HepG2 (cell line): ENCODE data around the gene TMEM117. TPM values are rescaled to one million over a fixed set of nuclear protein-coding genes. Genes with fewer than 3 reads are reported as not detected.

ENCODE experiments used
- ATAC-seq: fragments of 200-7000 bp; cut with Tn5 transposase; 3 replicates; pipeline ENCODE4 v1.9.1; 2020; ENCODE audit warnings: mild to moderate bottlenecking, moderate library complexity
- BruUV-seq: library from RNA; stranded (reverse); fragments of 400-500 nt; replicated peaks from 2 replicates; lab custom pipeline; 2021; lab: Mats Ljungman, UMichigan
- CTCF ChIA-PET: fragments of 300-600 bp; formaldehyde crosslinking; extraction: SDS; loops from one replicate; lab custom pipeline; 2021; ENCODE audit warnings: low total read pairs, inconsistent platforms, low intra/inter-chr PET ratio; lab: Yijun Ruan, JAX
- POLR2A ChIA-PET: fragments of 350-600 bp; sonication (Branson Sonifier 250); formaldehyde crosslinking; loops from one replicate; lab custom pipeline; 2020; ENCODE audit warnings: antibody characterized with exemption, inconsistent platforms; lab: Yijun Ruan, JAX
- DNase-seq: peaks from one replicate; pipeline ENCODE4 v3.0.0-alpha.2; 2015; ENCODE audit warnings: low spot score
- FAIRE-seq: peaks from 3 replicates; lab custom pipeline; 2011; peaks lifted over from hg19 to GRCh38; lab: Jason Lieb, UNC
- H2AFZ ChIP-seq: one replicate; pipeline ENCODE4 v1.6.1; 2011; ENCODE audit warnings: low read length, inconsistent platforms
- H3K27ac ChIP-seq: fragments of 300-600 bp; 3 replicates; pipeline ENCODE4 v1.8.0; 2011; ENCODE audit warnings: mixed run types, mild to moderate bottlenecking, mixed read lengths, low read length, inconsistent platforms; ENCODE audit not compliant: insufficient read depth; ENCODE audit errors: extremely low read length
- H3K27me3 ChIP-seq, 2 experiments: fragments of 200-600 bp in 1 of 2; 2 replicates in 1 of 2; 3 replicates in 1 of 2; pipeline versions ENCODE4 v1.6.0 to v1.8.0; 2011; ENCODE audit warnings: low read length in 2 of 2, mild to moderate bottlenecking in 2 of 2, moderate library complexity in 2 of 2, inconsistent platforms in 1 of 2; ENCODE audit not compliant: insufficient read depth in 2 of 2, control insufficient read depth in 1 of 2
- H3K36me3 ChIP-seq, 2 experiments: fragments of 200-600 bp in 1 of 2; replicated peaks in 1 of 2; 2 replicates in 1 of 2; 3 replicates in 1 of 2; pipeline versions ENCODE4 v1.5.1 to v1.8.0; 2011; ENCODE audit warnings: low read length in 2 of 2, inconsistent platforms in 1 of 2; ENCODE audit not compliant: insufficient read depth in 2 of 2, control insufficient read depth in 1 of 2
- H3K4me1 ChIP-seq: 2 replicates; pipeline ENCODE4 v1.5.1; 2012; ENCODE audit warnings: low read length, inconsistent platforms; ENCODE audit not compliant: insufficient read depth
- H3K4me2 ChIP-seq: 2 replicates; pipeline ENCODE4 v1.6.0; 2011; ENCODE audit warnings: low read depth, low read length, inconsistent platforms
- H3K4me3 ChIP-seq, 3 experiments: fragments of 200-600 bp in 1 of 3; sonication (generic), shearing (Covaris generic) in 1 of 3; replicated peaks in 1 of 3; 2 replicates each; pipeline ENCODE4 v1.5.1; 2011 to 2016; ENCODE audit warnings: low read length in 3 of 3, inconsistent platforms in 2 of 3, low read depth in 2 of 3, mild to moderate bottlenecking in 2 of 3, control low read depth in 1 of 3, mixed read lengths in 1 of 3; ENCODE audit not compliant: insufficient read depth in 1 of 3
- H3K79me2 ChIP-seq: one replicate; pipeline ENCODE4 v1.6.1; 2011; ENCODE audit warnings: low read length, inconsistent platforms; ENCODE audit not compliant: insufficient read depth
- H3K9ac ChIP-seq: 2 replicates; pipeline ENCODE4 v1.6.0; 2011; ENCODE audit warnings: mild to moderate bottlenecking, low read depth, low read length, inconsistent platforms; ENCODE audit not compliant: insufficient read depth
- H3K9me3 ChIP-seq: 2 replicates; pipeline ENCODE4 v1.5.1; 2012; ENCODE audit warnings: mild to moderate bottlenecking, low read length
- H4K20me1 ChIP-seq: 2 replicates; pipeline ENCODE4 v1.6.0; 2011; ENCODE audit warnings: inconsistent platforms, mild to moderate bottlenecking, low read length, moderate library complexity; ENCODE audit not compliant: insufficient read depth
- FOXO1 ChIP-seq: sonication (generic); formaldehyde crosslinking; IDR thresholded peaks from 2 replicates; pipeline ENCODE4 v1.4.0; 2020; ENCODE audit warnings: missing genetic modification reagents
- KMT2A ChIP-seq: sonication (generic); formaldehyde crosslinking; IDR thresholded peaks from 2 replicates; pipeline ENCODE4 v1.4.0; 2020; ENCODE audit warnings: missing genetic modification reagents
- MAFK ChIP-seq, 2 experiments: IDR thresholded peaks in 1 of 2; conservative IDR thresholded peaks in 1 of 2; 2 replicates each; pipeline ENCODE4 v1.6.1; 2011; ENCODE audit warnings: improper control_type of control experiment in 2 of 2, low read length in 2 of 2
- ONECUT2 ChIP-seq: sonication (generic); formaldehyde crosslinking; IDR thresholded peaks from 2 replicates; pipeline ENCODE4 v1.4.0; 2020; ENCODE audit warnings: missing genetic modification reagents
- SIX4 ChIP-seq: sonication (generic); formaldehyde crosslinking; IDR thresholded peaks from 2 replicates; pipeline ENCODE4 v1.4.0; 2020; ENCODE audit warnings: missing genetic modification reagents
- ZMYM3 ChIP-seq: sonication (generic); formaldehyde crosslinking; IDR thresholded peaks from 2 replicates; pipeline ENCODE4 v1.5.1; 2020; ENCODE audit warnings: mild to moderate bottlenecking, missing genetic modification reagents
- ZNF34 ChIP-seq: sonication (generic); formaldehyde crosslinking; IDR thresholded peaks from 2 replicates; pipeline ENCODE4 v1.4.0; 2020; ENCODE audit warnings: mild to moderate bottlenecking, missing genetic modification reagents, borderline replicate concordance
- ZNF407 ChIP-seq: sonication (generic); formaldehyde crosslinking; IDR thresholded peaks from one replicate; pipeline ENCODE4 v1.5.1; 2020; ENCODE audit warnings: mild to moderate bottlenecking, missing genetic modification reagents; ENCODE audit errors: not compliant biosample characterization
- ZNF761 ChIP-seq: sonication (generic); formaldehyde crosslinking; conservative IDR thresholded peaks from 2 replicates; pipeline ENCODE4 v1.4.0; 2020; ENCODE audit warnings: mild to moderate bottlenecking, missing genetic modification reagents
- ZNF766 ChIP-seq: sonication (generic); formaldehyde crosslinking; IDR thresholded peaks from 2 replicates; pipeline ENCODE4 v1.5.0; 2020; ENCODE audit warnings: missing genetic modification reagents, borderline replicate concordance
- WGBS: methylation state at CpG from one replicate; pipeline ENCODE4 v1.1.6; 2017; ENCODE audit warnings: low lambda C conversion rate; 5-methylcytosine and 5-hydroxymethylcytosine counted together
- in situ Hi-C: cut with HindIII; loops from 2 replicates; pipeline ENCODE4 v1.10.0; 2017; ENCODE audit warnings: low pct_unique_long_range_greater_than_20kb; ENCODE audit not compliant: extremely low pct_ligation_motif_present
- intact Hi-C: fragments of 100-400 bp; cut with micrococcal nuclease; formaldehyde crosslinking; loops from one replicate; pipeline ENCODE4 v1.10.0; 2022; ENCODE audit not compliant: unreplicated experiment
- polyA plus RNA-seq, 8 experiments: library from polyadenylated mRNA; depleted of rRNA in 3 of 8; stranded (reverse) in 7 of 8; unstranded in 1 of 8; fragments of >200 nt; fragmentation: Illumina TruSeq in 4 of 8; extraction: Trizol in 4 of 8; gene quantifications; 2 replicates each; pipeline versions ENCODE4 v1.2.1 to v1.2.3, GENCODE V29; 2011 to 2016; ENCODE audit warnings: low read depth in 4 of 8, missing spikeins in 1 of 8, mixed read lengths in 1 of 8; ENCODE audit not compliant: insufficient read depth in 1 of 8
- total RNA-seq, 5 experiments: library from RNA; depleted of rRNA; stranded (reverse); fragments of >200 nt; fragmentation: Illumina TruSeq; extraction: Trizol; gene quantifications; 2 replicates each; pipeline ENCODE4 v1.2.3, GENCODE V29; 2016; ENCODE audit warnings: low read depth in 1 of 5

The TMEM117 gene
- total and polyA plus RNA-seq, 2 of the 13 experiments (the other 11 are each of a cell fraction or from before 2014, with no cell fraction given): 2.8 to 8.5 TPM

- CTCF ChIA-PET: no interaction called here
- 95% methylated on average over 5 of the region's 5 CpGs for WGBS
- in situ Hi-C loops: no loop called here
Measured at GRCh38 chr12:44206045-44206444, 370.2 kb downstream of the TMEM117 start.

GRCh38 chr12:44217146-44217883 lies 381.4 kb downstream of the TMEM117 start:
- CTCF ChIA-PET: no interaction called here
- BruUV-seq: no TSS peak
- intact Hi-C loops (no loop called here), in situ Hi-C loops (no loop called here)
- H3K4me3 ChIP-seq: no peak overlapping the region
- FAIRE-seq (no peak), ATAC-seq (no peak), DNase-seq (no peak)
- H3K9ac ChIP-seq: no peak overlapping the region
- H3K79me2 ChIP-seq: no peaks in the 10 kb centered on the region
- POLR2A ChIA-PET: no interaction called here
- H3K4me1 ChIP-seq: no peaks in the 10 kb centered on the region
- no peaks in the 10 kb centered on the region for H3K36me3 ChIP-seq
- WGBS: 90% methylated on average over 4 of the region's 4 CpGs
- H4K20me1 ChIP-seq: no peaks in the 10 kb centered on the region
- H3K9me3 ChIP-seq: no peaks in the 10 kb centered on the region
- H3K27me3 ChIP-seq: no peaks in the 10 kb centered on the region
- H3K4me2 ChIP-seq: no peak overlapping the region
- no peak overlapping the region for H3K27ac ChIP-seq
- no peak overlapping the region for H2AFZ ChIP-seq
- TF ChIP-seq ZNF766 (CRISPR knock-in tag): no peak
- TF ChIP-seq ZNF34 (CRISPR knock-in tag): no peak
- TF ChIP-seq FOXO1: no peak
- no peak for TF ChIP-seq KMT2A (CRISPR knock-in tag)
- no peak for TF ChIP-seq ZMYM3 (CRISPR knock-in tag)
- no peak for TF ChIP-seq ZNF407 (CRISPR knock-in tag)
- no peak for TF ChIP-seq MAFK (conservative IDR thresholded peaks at IDR 0.05 in 1 of 2, IDR thresholded peaks at IDR 0.05 in 1 of 2; ENCODE audit: low read length in 2 of 2)
- no peak for TF ChIP-seq ONECUT2

More at GRCh38 chr12:44206045-44206444, 370.2 kb downstream of the TMEM117 start:
- intact Hi-C loops: no loop called here
- Histone ChIP-seq H3K4me1 (no peaks in the 10 kb centered on the region), H3K4me3 (no peak overlapping the region), H3K79me2 (no peaks in the 10 kb centered on the region), H2AFZ (no peak overlapping the region), H4K20me1 (no peaks in the 10 kb centered on the region), H3K27ac (no peak overlapping the region), H3K9ac (no peak overlapping the region), H3K9me3 (peaks cover 12% of the 10 kb centered on the region; the same call in 1 of the 2 replicates), H3K36me3 (no peaks in the 10 kb centered on the region), H3K27me3 (no peaks in the 10 kb centered on the region), H3K4me2 (no peak overlapping the region)
- no peak for FAIRE-seq
- TF ChIP-seq SIX4 (no peak), ZNF761 (peak; percentile 97)
- ATAC-seq: no peak
- DNase-seq: no peak
- no TSS peak for BruUV-seq
- POLR2A ChIA-PET: no interaction called here
